HG03045 (cell line): Measurements from ENCODE around the gene LRP3.

Experiments
- ATAC-seq: cut with Tn5 transposase; IDR thresholded peaks from one replicate; pipeline ENCODE4 v1.9.1; 2021; ENCODE audit warnings: mild to moderate bottlenecking, moderate library complexity; ENCODE audit not compliant: unreplicated experiment

The LRP3 gene

GRCh38 chr19:33235269-33235995 lies 41.3 kb downstream of the LRP3 start:
- peak; percentile 89 for ATAC-seq

- no peak for ATAC-seq
These were observed 41.8 kb downstream of the LRP3 start for GRCh38 chr19:33235996-33236350.

- ATAC-seq, result no peak
These were observed 42.7 kb downstream of the LRP3 start for GRCh38 chr19:33236696-33237390.

GRCh38 chr19:33238481-33239149 lies 44.5 kb downstream of the LRP3 start:
- ATAC-seq, result no peak

GRCh38 chr19:33239223-33239975 lies 45.3 kb downstream of the LRP3 start:
- no peak for ATAC-seq

GRCh38 chr19:33240181-33240771 lies 46.1 kb downstream of the LRP3 start:
- ATAC-seq, result no peak

- no peak for ATAC-seq
These were observed 47.0 kb downstream of the LRP3 start for GRCh38 chr19:33241091-33241529.

GRCh38 chr19:33241530-33242101 lies 47.5 kb downstream of the LRP3 start:
- no peak for ATAC-seq

GRCh38 chr19:33242131-33242530 lies 48.0 kb downstream of the LRP3 start:
- no peak for ATAC-seq

- ATAC-seq, result no peak
These were observed 48.8 kb downstream of the LRP3 start for GRCh38 chr19:33242911-33243310.

- ATAC-seq, result no peak
These were observed 52.0 kb downstream of the LRP3 start for GRCh38 chr19:33245948-33246708.

GRCh38 chr19:33246709-33247440 lies 52.7 kb downstream of the LRP3 start:
- ATAC-seq, result no peak

- no peak for ATAC-seq
These were observed 53.3 kb downstream of the LRP3 start for GRCh38 chr19:33247441-33247819.

- no peak for ATAC-seq
These were observed 54.0 kb downstream of the LRP3 start for GRCh38 chr19:33248104-33248503.

- ATAC-seq, result no peak
These were observed 54.4 kb downstream of the LRP3 start for GRCh38 chr19:33248553-33248953.

- ATAC-seq, result no peak
These were observed 55.0 kb downstream of the LRP3 start for GRCh38 chr19:33248954-33249613.

- no peak for ATAC-seq
These were observed 55.7 kb downstream of the LRP3 start for GRCh38 chr19:33249740-33250366.

GRCh38 chr19:33250500-33250899 lies 56.4 kb downstream of the LRP3 start:
- ATAC-seq, result no peak
